Measurements from ENCODE around the gene PBRM1. TPM values are rescaled to one million over a fixed set of nuclear protein-coding genes. Genes with fewer than 3 reads are reported as not detected.
"Not testable (repeated sequence)": the region's sequence is repeated elsewhere in the genome, so short reads cannot be mapped to it uniquely, and the experiment has no call there.

Gene PBRM1
- total RNA-seq, 4 donors from 2014 or later: 60.3 to 335 (median 134) TPM

GRCh38 chr3:52730681-52731080 is 45.0 kb upstream of the PBRM1 start:
- Histone ChIP-seq H3K36me3 (peaks cover 0 to 55% (median 5%) of the 10 kb centered on the region in 4 donors), H3K27me3 (no peaks in the 10 kb centered on the region), H3K27ac (no peak overlapping the region), H3K4me1 (no peaks in the 10 kb centered on the region), H3K9me3 (peaks cover 0 to 3% of the 10 kb centered on the region in 2 donors), H3K4me3 (no peak overlapping the region)
- DNase-seq: no peak
- TF ChIP-seq CTCF (IDR thresholded peaks at IDR 0.05) (no peak), EP300 (IDR thresholded peaks at IDR 0.05; ENCODE audit: low read depth) (no peak), POLR2AphosphoS5 (IDR thresholded peaks at IDR 0.05) (no peak), POLR2A (IDR thresholded peaks at IDR 0.05) (no peak)
- in situ Hi-C loops (cut with MboI; ENCODE audit: low pct_ligation_motif_present in 1 of 4, low pct_unique_long_range_greater_than_20kb in 1 of 4, low sequenced_read_pairs in 3 of 4) (loop anchor here in 1 of 4 donors (25.0 kb wide), 1 partner anchor 332 kb away; no protein-coding TSS in a partner anchor), intact Hi-C loops (cut with DNase I; ENCODE audit: low total_unique reads) (no loop called here)

GRCh38 chr3:52728753-52729152 is 43.0 kb upstream of the PBRM1 start:
- H3K9me3 ChIP-seq; intact Hi-C loops (cut with DNase I; ENCODE audit: low total_unique reads); H3K27ac ChIP-seq; H3K4me1 ChIP-seq; H3K4me3 ChIP-seq; DNase-seq; H3K27me3 ChIP-seq: not testable (repeated sequence)
- 29 to 66% methylated on average over 1 to 3 of the region's 3 CpGs for WGBS, 2 donors (ENCODE audit: low coverage in 1 of 2)
- in situ Hi-C loops (cut with MboI; ENCODE audit: low pct_ligation_motif_present in 1 of 4, low pct_unique_long_range_greater_than_20kb in 1 of 4, low sequenced_read_pairs in 3 of 4): loop anchor here in 1 of 4 donors (25.0 kb wide), 1 partner anchor 334 kb away; no protein-coding TSS in a partner anchor
- H3K36me3 ChIP-seq: peaks cover 0 to 37% (median 3%) of the 10 kb centered on the region in 4 donors

GRCh38 chr3:52724511-52724910 is 38.8 kb upstream of the PBRM1 start:
- TF ChIP-seq CTCF (IDR thresholded peaks at IDR 0.05) (no peak), EP300 (IDR thresholded peaks at IDR 0.05; ENCODE audit: low read depth) (no peak), POLR2AphosphoS5 (IDR thresholded peaks at IDR 0.05) (no peak), POLR2A (IDR thresholded peaks at IDR 0.05) (no peak)
- no peak for DNase-seq
- Histone ChIP-seq H3K36me3 (peaks cover 0 to 10% (median 0%) of the 10 kb centered on the region in 4 donors), H3K4me1 (peaks cover 0 to 9% (median 0%) of the 10 kb centered on the region in 4 donors), H3K27me3 (no peaks in the 10 kb centered on the region), H3K9me3 (peaks cover 0 to 3% of the 10 kb centered on the region in 2 donors), H3K4me3 (no peak overlapping the region), H3K27ac (no peak overlapping the region)
- WGBS, 2 donors (ENCODE audit: low coverage in 1 of 2): 80 to 83% methylated on average over 1 of the region's 1 CpG
- in situ Hi-C loops (cut with MboI; ENCODE audit: low pct_ligation_motif_present in 1 of 4, low pct_unique_long_range_greater_than_20kb in 1 of 4, low sequenced_read_pairs in 3 of 4) (no loop called here), intact Hi-C loops (cut with DNase I; ENCODE audit: low total_unique reads) (no loop called here)

DNA sequence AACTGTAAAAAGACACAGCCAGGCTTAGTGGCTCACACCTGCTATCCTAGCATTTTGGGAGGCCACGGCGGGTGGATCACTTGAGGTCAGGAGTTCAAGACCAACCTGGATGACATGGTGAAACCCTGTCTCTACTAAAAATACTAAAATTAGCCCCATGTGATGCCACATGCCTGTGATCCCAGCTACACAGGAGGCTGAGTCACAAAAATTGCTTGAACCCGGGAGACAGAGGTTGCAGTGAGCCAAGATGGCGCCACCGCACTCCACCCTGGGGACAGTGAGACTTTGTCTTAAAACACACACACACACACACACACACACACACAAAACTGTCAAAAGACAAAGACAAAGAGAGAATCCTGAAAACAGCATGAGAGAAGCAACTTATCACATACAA is 38.2 kb upstream of the PBRM1 start:
- no peak for DNase-seq
- H3K4me1 ChIP-seq: peaks cover 0 to 9% (median 0%) of the 10 kb centered on the region in 4 donors
- intact Hi-C loops (cut with DNase I; ENCODE audit: low total_unique reads): no loop called here
- WGBS, 2 donors (ENCODE audit: low coverage in 1 of 2): 93 to 100% methylated on average over 2 to 3 of the region's 5 CpGs
- no peaks in the 10 kb centered on the region for H3K27me3 ChIP-seq
- H3K36me3 ChIP-seq: peaks cover 0 to 10% (median 0%) of the 10 kb centered on the region in 4 donors
- TF ChIP-seq EP300 (IDR thresholded peaks at IDR 0.05; ENCODE audit: low read depth): no peak
- TF ChIP-seq POLR2A (IDR thresholded peaks at IDR 0.05): no peak
- TF ChIP-seq CTCF (IDR thresholded peaks at IDR 0.05): no peak
- no peak for TF ChIP-seq POLR2AphosphoS5 (IDR thresholded peaks at IDR 0.05)
- no peak overlapping the region for H3K4me3 ChIP-seq
- H3K9me3 ChIP-seq: no peaks in the 10 kb centered on the region
- in situ Hi-C loops (cut with MboI; ENCODE audit: low pct_ligation_motif_present in 1 of 4, low pct_unique_long_range_greater_than_20kb in 1 of 4, low sequenced_read_pairs in 3 of 4): no loop called here
- H3K27ac ChIP-seq: no peak overlapping the region

GRCh38 chr3:52722491-52722890 is 36.8 kb upstream of the PBRM1 start:
- in situ Hi-C loops (cut with MboI; ENCODE audit: low pct_ligation_motif_present in 1 of 4, low pct_unique_long_range_greater_than_20kb in 1 of 4, low sequenced_read_pairs in 3 of 4) (no loop called here), intact Hi-C loops (cut with DNase I; ENCODE audit: low total_unique reads) (no loop called here)
- Histone ChIP-seq H3K36me3 (peaks cover 0 to 5% (median 0%) of the 10 kb centered on the region in 4 donors), H3K27ac (no peak overlapping the region), H3K27me3 (no peaks in the 10 kb centered on the region), H3K4me3 (no peak overlapping the region), H3K4me1 (peaks cover 0 to 9% (median 0%) of the 10 kb centered on the region in 4 donors), H3K9me3 (no peaks in the 10 kb centered on the region)
- TF ChIP-seq EP300 (IDR thresholded peaks at IDR 0.05; ENCODE audit: low read depth) (no peak), POLR2AphosphoS5 (IDR thresholded peaks at IDR 0.05) (no peak), CTCF (IDR thresholded peaks at IDR 0.05) (no peak), POLR2A (IDR thresholded peaks at IDR 0.05) (no peak)
- no peak for DNase-seq
- WGBS, 2 donors (ENCODE audit: low coverage in 1 of 2): 80 to 92% methylated on average over 5 to 7 of the region's 7 CpGs
